Measurements from ENCODE around the gene TPD52L2.

- TF ChIP-seq, protein P1, sequence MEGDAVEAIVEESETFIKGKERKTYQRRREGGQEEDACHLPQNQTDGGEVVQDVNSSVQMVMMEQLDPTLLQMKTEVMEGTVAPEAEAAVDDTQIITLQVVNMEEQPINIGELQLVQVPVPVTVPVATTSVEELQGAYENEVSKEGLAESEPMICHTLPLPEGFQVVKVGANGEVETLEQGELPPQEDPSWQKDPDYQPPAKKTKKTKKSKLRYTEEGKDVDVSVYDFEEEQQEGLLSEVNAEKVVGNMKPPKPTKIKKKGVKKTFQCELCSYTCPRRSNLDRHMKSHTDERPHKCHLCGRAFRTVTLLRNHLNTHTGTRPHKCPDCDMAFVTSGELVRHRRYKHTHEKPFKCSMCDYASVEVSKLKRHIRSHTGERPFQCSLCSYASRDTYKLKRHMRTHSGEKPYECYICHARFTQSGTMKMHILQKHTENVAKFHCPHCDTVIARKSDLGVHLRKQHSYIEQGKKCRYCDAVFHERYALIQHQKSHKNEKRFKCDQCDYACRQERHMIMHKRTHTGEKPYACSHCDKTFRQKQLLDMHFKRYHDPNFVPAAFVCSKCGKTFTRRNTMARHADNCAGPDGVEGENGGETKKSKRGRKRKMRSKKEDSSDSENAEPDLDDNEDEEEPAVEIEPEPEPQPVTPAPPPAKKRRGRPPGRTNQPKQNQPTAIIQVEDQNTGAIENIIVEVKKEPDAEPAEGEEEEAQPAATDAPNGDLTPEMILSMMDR (IDR thresholded peaks at IDR 0.05): no peak
- TF ChIP-seq ZC3H11A (IDR thresholded peaks at IDR 0.05): no peak
- no peak for TF ChIP-seq CHD2 (IDR thresholded peaks at IDR 0.05; ENCODE audit: low read length, partially characterized antibody)
- TF ChIP-seq NFE2L2 (conservative IDR thresholded peaks at IDR 0.05; ENCODE audit: low read length): no peak
- no peak for TF ChIP-seq SREBF2 (IDR thresholded peaks at IDR 0.05)
- TF ChIP-seq RAD21 (conservative IDR thresholded peaks at IDR 0.05 in 1 of 2, IDR thresholded peaks at IDR 0.05 in 1 of 2): no peak
Observed at GRCh38 chr20:63822276-63822696, 42.8 kb upstream of the TPD52L2 start.

All from A549 (cell line).